HG03039 (cell line): ENCODE results near the gene ULK1.
A peak's percentile ranks its signal among the peaks of the same experiment; 100 is the strongest.

Source experiments
- ATAC-seq: cut with Tn5 transposase; IDR thresholded peaks from one replicate; pipeline ENCODE4 v1.9.1; 2021; ENCODE audit warnings: mild to moderate bottlenecking, moderate library complexity; ENCODE audit not compliant: unreplicated experiment

Gene ULK1

DNA sequence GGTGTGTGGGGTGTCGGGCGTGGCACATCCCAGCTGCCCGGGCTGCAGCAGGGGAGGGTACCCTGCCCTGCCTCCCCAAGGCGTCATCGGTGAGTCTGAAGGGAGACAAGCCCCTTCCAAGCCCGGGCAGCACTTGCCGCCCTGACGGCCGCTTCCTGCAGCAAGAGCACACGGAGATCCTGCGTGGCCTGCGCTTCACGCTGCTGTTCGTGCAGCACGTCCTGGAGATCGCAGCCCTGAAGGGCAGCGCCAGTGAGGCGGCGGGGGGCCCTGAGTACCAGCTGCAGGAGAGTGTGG is 24.6 kb downstream of the ULK1 start:
- no peak for ATAC-seq

DNA sequence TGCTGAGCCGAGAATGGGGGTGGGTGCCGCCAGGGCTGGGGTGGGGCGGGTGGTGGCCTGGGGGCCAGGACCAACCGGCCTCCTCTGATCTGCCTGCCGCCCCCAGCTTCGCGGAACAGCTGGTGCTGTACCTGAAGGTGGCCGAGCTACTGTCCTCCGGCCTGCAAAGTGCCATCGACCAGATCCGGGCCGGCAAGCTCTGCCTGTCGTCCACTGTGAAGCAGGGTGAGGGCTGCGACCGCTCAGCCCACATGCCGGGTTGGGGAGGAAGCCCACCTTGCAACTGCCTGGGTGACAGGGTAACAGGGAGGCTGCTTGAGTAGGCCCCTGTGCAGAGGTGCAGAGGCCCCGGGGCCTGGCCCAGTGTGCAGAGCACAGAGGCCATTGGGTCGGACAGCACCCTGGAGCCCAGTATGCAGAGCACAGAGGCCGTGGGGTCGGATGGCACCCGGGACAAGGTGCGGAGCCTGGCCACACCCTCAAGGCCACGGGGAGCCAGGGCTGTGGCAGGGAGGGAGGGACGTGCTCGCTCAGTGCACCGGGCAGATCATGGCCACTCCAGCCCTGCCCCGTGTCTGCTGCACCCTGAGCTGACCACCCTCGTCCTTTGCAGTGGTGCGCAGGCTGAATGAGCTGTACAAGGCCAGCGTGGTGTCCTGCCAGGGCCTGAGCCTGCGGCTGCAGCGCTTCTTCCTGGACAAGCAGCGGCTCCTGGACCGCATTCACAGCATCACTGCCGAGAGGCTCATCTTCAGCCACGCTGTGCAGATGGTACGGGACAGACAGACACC is 25.1 kb downstream of the ULK1 start:
- ATAC-seq, result no peak

DNA sequence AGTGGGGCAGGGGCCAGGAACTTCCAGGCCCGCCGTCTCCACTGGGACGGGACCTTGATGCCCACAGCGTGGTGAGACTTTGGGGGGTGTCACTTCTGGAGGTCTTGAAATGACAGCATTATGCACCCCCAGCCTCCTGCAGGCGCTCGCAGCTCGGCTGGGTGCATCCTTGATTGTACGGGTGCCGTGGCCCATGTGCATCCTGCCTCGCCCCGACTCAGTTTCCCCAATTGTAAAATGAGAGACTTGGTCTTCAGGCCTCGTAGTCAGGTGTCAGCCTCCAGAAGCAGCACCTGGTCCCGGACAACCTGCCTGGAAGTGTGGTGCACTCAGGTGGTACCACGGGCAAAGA is 25.7 kb downstream of the ULK1 start:
- no peak for ATAC-seq

DNA sequence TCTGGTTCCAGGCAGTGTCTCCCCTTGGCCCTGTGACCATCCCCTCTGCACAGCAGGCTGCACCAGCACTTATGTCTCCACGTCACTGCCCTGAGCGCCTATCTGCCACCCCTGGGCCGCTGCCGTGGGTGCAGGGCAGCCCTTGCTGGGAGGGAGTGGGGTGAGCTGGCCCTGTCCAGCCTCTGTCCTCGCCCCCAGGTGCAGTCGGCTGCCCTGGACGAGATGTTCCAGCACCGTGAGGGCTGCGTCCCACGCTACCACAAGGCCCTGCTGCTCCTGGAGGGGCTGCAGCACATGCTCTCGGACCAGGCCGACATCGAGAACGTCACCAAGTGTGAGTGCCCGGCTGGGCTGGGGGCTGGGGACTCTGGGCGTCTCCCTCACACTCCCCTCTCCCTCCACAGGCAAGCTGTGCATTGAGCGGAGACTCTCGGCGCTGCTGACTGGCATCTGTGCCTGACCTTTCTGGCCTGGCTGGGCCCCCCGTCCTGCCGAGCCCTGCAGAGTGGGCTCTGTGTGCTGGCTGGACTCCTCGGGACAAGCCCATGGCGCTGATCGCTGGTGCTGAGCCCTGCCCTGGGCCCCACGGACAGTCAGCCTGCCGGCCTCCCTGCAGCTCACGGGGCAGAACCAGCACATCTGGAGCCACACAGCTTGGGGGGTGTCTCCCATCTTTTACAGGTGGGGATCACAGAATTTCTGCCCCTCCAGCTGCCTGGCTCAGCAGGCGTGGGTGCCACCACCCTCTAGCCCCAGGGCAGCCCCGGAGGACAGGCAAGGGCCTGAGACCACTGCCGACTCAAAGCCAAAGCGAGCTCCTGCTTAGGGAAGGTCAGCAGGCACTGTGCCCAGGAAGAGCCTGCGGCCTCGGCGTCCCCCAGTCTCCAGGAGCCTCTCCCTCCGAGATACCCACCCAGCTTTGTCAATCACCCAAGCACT is 26.7 kb downstream of the ULK1 start:
- ATAC-seq, result no peak

DNA sequence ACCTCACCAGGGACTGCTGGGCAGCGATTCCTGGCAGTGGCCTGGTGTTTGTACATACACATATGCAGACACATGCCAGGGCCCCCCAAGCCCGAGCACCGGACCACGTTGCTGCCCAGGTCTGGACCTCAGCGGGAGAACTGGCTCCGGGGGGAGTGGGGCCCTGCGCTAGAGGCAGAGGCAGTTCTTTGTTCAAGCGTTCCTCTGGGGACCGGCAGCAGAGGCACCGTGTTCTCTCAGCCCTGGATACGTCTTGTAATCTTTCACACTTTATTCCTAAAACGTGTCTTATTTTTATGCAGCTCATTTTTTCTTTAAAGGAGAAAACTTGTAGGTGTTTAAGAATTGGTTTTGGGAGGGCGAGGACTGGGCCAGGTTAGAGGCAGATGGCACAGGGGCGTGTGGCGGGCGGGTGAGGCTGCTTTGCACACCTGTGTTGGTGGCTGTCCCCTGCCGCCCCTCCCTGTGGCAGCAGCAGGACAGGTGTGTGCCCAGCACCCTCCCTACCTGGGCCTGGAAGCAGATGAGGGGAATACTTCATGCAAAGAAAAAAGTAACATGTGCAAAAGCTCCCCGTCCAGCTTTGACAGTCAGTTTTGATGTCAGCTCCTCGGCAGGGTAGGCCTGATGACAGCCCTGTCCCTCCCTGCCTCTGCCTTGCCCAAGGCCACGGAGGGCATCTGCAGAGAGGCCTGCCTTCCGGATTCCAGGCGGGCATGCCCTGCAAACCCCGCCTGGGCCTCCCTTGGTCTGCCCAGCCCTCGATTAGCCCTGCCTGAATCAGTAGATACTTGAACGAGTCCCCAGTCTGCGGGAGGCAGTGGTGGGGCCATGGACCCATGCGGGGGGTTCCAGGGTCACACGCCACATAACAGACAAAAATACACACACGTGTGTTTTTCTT is 27.7 kb downstream of the ULK1 start:
- no peak for ATAC-seq

DNA sequence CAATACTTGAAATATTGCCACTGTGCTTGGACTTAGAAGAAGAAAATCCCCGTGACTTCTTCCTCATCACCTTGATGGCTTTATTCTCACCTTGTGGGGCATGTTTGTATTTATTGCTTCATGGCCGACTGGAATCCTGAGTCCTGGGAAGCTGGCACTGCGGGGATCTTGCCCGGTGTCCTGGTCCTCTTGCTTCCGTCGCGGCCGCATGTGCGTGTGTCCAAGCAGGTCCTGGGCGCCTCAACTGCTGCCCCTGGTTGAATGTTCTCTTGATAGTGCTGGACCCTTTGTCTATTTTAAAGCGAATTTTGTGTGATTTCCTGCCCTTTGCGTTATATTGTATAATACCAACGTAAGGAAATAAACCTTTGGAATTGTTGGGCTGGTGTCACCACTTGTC is 28.4 kb downstream of the ULK1 start:
- no peak for ATAC-seq

DNA sequence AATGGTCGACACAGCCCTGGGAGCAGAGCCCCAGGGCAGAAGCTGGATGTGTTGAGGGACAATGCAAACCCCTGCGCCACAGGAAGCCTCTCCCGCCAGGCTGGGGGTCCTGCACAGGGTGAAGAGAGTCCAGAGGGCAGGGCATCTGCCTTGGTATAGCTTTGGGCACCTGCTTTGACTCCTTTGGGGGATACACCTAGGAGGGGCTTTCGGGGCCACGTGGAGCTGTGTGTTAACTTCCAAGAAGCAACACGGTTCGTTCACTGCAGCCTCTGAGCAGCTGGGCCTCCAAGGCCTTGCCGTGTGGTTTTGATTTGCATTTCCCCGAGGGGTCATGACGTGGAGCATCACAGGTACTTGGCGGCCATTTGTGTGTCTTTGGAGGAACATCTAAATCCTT is 28.8 kb downstream of the ULK1 start:
- ATAC-seq, result peak; percentile 57

DNA sequence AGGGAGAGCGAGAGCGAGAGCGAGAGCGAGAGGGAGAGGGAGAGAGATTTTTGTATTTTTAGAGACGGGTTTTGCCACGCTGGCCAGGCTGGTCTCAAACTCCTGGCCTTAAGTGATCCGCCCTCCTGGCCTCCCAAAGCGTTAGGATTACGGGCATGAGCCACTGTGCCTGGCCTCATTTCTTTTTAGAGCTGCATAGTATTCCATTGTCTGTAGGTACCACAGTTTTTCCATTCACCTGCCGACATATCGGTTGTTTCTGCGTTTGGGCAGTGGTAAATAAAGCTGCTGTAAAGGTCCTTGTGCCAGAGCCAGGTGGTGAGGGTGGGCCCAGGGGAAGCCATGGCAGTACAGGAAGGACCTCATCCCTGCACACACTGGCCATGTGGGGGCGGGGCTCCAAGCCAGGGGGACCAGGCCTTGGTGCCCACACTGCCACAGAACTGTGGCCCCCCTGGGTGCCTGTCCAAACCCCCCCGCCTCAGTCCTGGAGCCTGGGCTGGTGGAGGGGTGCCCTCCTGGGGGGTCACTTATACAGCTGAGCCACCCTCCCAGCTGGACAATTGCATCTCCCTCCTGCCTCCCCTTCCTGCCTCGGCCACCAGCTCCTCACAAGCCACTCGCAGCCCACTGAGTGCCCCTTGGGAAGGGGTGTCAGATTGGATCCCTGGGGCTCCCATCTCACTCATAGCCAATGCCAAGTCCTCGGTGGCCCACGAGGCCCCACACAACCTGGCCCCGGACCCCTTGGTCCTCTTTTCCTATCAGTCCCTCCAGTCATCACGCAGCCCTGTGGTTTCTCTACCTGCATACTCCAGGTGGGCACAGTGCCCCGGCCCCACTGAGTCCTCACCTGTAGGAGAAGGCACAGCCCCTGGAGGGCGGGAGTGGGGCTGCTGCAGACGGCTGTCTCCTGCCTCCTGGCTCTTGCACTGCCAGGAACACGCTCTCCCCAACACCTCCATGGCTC is 33.0 kb downstream of the ULK1 start:
- no peak for ATAC-seq

DNA sequence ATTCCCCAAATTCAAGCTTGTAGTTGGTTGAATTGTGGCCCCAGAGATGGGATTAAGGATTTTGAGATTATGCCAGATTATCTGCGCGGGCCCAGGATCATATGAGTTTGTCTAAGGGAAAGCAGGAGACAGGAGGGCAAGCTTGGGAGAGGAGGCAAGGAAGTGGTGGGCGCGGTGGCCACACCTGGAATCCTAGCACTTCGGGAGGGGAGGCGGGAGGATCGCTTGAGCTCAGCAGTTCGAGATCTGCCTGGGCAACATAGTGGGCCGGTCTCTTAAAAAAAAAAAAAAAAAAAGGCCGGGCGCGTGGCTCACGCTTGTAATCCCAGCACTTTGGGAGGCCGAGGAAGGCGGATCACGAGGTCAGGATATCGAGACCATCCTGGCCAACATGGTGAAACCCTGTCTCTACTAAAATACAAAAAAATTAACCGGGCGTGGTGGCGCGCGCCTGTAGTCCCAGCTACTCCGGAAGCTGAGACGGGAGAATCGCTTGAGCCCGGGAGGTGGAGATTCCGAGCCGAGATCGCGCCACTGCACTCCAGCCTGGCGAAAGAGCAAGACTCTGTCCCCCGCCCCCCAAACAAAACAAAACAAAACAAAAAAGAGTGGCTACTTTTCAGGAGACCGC is 33.8 kb downstream of the ULK1 start:
- no peak for ATAC-seq

DNA sequence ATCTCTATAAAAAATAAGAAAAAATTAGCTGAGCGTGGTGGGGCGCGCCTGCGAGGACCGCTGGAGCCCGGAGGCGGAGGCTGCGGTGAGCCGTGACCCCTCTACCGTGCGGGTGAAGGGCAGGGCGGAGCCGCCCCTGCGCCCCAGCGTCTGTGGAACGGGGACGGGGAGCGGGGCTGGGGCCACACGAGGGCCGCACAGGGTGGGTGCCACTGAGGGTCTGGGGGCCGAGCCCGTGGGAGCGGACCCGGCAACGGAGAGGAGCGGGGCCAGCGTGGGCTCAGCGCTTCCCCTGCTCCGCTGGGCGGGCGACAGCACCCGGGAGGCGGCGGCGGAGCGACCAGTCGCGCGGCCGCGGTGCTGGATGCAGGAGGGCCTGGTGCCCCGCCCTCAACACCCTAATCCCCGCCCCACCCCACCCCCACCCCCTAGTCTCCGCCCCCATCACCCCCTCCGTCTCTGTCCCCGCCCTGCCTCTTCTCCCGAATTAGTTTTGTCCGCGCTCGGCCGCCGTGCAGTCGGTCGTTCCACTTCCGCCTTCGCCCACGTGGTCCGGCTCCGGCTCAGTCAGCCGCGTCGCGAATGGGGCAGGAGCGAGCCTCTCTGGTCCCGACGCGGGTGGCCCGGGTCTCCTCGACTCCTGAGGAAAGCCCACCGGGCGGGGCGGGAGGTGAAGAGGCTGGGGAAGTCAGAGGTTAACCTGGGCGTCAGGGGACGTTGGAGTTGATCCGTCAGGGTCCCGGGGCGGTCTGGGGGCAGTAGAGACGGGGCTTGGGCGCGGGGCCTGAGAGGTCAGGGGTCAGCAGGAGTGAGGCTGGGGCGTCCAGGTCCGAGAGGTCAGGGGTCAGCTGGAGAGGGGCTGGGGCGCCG is 34.5 kb downstream of the ULK1 start, which contains the start of gene PUS1:
TSS of gene PUS1 (plus strand) at position 566 of the 870 bp plus-strand sequence. CDS start 447 bp downstream, outside the sequence.
- ATAC-seq, result peak; percentile 58

DNA sequence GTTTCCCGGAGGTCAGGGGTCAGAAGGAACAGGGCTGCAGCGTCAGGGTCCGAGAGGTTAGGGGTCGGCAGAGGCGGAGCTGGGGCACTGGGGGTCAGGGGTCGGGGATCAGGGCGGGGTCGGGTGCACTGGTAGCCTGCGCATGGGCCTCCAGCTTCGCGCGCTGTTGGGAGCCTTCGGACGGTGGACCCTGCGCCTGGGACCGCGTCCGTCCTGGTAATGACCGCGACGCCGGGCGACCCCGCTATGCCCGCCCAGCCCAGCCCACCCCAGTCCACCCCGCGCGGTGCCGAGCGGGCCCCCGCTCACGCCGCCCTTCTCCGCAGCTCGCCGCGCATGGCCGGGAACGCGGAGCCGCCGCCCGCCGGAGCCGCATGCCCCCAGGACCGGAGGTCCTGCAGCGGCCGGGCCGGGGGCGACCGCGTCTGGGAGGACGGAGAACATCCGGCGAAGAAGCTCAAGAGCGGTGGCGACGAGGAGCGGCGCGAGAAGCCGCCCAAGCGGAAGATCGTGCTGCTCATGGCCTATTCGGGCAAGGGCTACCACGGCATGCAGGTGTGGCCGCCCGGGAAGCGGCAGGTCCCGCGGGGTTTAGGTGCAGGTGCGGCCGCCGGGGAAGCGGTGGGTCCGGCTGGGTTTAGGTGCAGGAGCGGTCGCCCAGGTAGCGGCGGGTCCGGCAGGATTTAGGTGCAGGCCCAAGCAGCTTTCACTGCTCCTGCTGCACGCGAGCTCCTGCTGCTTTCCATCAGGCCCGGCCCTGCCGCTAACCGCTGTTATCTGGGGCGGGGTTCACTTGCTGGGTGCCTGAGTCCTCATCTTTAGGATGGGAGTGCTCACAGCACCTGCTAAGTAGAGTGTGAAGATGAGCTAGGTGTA is 35.4 kb downstream of the ULK1 start:
- no peak for ATAC-seq

DNA sequence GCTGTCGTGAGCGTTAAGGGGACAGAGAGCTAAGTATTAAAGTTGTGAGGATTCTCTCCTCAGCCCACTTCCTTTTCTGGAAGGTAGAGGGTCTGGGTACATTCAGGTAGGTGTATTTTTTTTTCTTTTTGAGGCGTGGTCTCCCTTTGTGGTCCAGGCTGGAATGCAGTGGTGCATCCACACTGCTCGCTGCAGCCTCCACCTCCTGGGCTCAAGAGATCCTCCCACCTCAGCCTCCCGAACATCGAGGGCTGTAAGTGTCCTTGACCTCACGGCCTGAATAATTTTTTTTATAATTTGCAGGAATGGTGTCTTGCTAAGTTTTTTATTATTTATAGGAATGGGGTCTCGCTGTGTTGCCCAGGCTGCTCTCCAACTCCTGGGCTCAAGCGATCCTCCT is 36.1 kb downstream of the ULK1 start:
- no peak for ATAC-seq

DNA sequence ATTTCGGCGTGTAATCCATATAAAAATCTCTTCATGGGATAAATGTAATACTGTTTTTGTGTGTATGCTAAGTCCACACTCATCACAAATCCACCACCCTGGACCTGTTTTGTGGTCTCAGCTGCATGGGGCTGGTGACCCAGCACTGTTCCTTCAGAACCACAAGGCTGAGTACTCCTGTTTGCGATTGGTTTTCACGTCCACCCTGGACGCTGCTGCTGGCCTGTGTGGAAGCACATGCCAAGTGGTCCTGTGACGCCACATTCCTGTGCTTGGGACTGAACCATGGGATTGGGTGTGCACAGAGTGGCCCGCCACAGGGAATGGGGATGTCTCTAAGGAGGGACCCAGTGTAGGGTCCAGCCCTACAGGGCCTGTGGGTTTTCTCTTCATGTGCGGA is 39.0 kb downstream of the ULK1 start:
- no peak for ATAC-seq

DNA sequence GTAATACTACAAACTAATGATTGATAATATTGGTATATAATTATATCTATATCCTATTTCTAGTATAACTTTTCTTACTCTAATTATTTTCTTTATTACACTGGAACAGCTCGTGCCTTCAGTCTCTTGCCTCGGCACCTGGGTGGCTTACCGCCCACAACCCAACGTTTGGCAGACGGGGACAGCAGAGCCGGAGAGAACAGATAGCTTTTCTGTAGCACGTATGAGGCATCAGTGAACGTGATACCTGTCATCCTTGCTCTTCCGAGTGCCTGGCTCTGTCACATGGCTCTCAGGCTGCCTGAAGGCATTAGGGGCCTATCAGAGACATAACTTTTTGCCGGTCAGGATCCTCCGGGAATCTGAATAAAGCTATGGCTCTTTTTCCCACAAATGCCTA is 40.1 kb downstream of the ULK1 start:
- ATAC-seq, result no peak

DNA sequence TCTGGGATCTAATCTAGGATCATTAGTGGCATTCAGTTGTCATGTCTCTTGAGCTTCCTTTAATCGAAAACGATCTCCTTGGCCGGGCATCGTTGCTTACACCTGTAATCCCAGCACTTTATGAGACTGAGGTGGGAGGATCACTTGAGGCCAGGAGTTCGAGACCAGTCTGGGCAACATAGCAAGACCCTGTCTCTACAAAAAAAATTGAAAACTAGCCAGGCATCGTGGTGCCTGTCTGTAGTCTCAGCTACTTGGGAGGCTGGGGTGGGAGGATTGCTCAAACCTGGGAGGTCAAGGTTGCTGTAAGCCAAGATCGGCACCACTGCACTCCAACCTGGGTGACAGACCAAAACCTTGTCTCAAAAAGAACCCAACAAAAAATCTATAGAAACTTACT is 43.7 kb downstream of the ULK1 start:
- ATAC-seq, result no peak

DNA sequence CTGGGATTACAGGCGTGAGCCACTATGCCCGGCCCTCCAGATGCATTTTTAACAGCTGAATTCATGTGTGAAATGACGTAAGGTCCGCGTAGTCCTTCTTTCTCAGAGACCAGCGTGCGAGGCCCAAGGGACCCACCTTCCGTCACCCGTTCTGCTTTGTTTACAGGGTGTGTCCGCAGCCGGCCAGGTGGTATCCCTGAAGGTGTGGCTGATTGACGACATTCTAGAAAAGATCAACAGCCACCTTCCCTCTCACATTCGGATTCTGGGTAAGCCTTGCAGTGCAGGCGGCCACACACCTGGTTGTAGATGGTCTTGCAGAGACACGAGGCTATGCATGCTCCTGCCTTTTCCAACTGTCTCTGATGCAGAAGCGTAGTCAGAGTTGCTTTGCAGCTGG is 44.6 kb downstream of the ULK1 start:
- ATAC-seq, result no peak

DNA sequence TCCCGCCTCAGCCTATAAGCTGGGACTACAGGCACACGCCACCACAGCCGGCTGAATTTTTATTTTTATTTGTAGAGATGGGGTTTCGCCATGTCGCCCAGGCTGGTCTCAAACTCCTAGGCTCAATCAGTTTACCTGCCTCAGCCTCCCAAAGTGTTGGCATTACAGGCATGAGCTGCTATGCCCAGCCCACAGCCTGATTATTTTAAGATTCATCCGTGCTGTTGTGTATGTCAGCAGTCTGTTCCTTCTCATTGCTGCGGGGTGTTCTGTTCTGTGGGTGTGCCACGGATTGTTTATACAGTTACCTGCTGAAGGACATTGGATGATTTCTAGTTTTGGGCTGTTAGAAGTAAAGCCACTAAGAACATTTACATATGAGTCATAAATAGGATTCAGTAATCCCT is 45.7 kb downstream of the ULK1 start:
- ATAC-seq, result no peak
